HFFc6 (cell line): ENCODE data around the gene CASD1. TPM values are rescaled to one million over a fixed set of nuclear protein-coding genes. Genes with fewer than 3 reads are reported as not detected.

Experiments used
- DNase-seq: peaks from one replicate; pipeline ENCODE4 v3.0.0-alpha.2; 2018
- H3K27ac Mint-ChIP-seq: 2 replicates; pipeline ENCODE4 v1.8.0; 2020; ENCODE audit warnings: mild to moderate bottlenecking, mixed read lengths
- H3K27me3 Mint-ChIP-seq: 2 replicates; pipeline ENCODE4 v1.8.0; 2021; ENCODE audit warnings: mild to moderate bottlenecking, moderate library complexity, mixed read lengths; ENCODE audit not compliant: insufficient read depth
- H3K36me3 Mint-ChIP-seq: 2 replicates; pipeline ENCODE4 v1.8.0; 2021; ENCODE audit warnings: low read depth, mixed read lengths
- H3K4me1 Mint-ChIP-seq: 2 replicates; pipeline ENCODE4 v1.8.0; 2020; ENCODE audit warnings: low read depth, mixed read lengths
- H3K4me3 Mint-ChIP-seq: 2 replicates; pipeline ENCODE4 v1.8.0; 2020; ENCODE audit warnings: mild to moderate bottlenecking, moderate library complexity, mixed read lengths
- H3K9me3 Mint-ChIP-seq: 2 replicates; pipeline ENCODE4 v1.8.0; 2020; ENCODE audit warnings: mild to moderate bottlenecking, mixed read lengths
- CTCF ChIP-seq: fragments of 200-600 bp; sonication (generic); IDR thresholded peaks from 2 replicates; pipeline ENCODE4 v1.5.0; 2021; ENCODE audit warnings: antibody characterized with exemption, mild to moderate bottlenecking
- total RNA-seq, 6 experiments: library from RNA; stranded (reverse); fragmentation: NEBNext Ultra II Directional; extraction: Animal tissue kit (Norgen Biotek cat#: 25700); gene quantifications; 2 replicates in 1 of 6; 3 replicates in 5 of 6; pipeline ENCODE4 v1.2.3, GENCODE V29; 2021

Gene CASD1
- total RNA-seq, 6 experiments from 2014 or later = 6.6 to 8.1 (median 7.1) TPM

- no peak overlapping the region for H3K27ac Mint-ChIP-seq
- H3K4me3 Mint-ChIP-seq = no peak overlapping the region
- H3K36me3 Mint-ChIP-seq = no peaks in the 10 kb centered on the region
Measured at GRCh38 chr7:94513565-94513860, 3.9 kb downstream of the CASD1 start.

GRCh38 chr7:94514140-94514889 lies 4.7 kb downstream of the CASD1 start:
- TF ChIP-seq CTCF = no peak
- no peak overlapping the region for H3K4me3 Mint-ChIP-seq
- H3K27ac Mint-ChIP-seq = no peak overlapping the region
- peaks cover 26% of the 10 kb centered on the region for H3K4me1 Mint-ChIP-seq
- H3K27me3 Mint-ChIP-seq = peaks cover 2% of the 10 kb centered on the region
- no peaks in the 10 kb centered on the region for H3K9me3 Mint-ChIP-seq
- DNase-seq = no peak
- no peaks in the 10 kb centered on the region for H3K36me3 Mint-ChIP-seq

More at GRCh38 chr7:94513565-94513860, 3.9 kb downstream of the CASD1 start:
- DNase-seq = no peak
- Mint-ChIP-seq H3K27me3 (peaks cover 2% of the 10 kb centered on the region), H3K4me1 (peaks cover 28% of the 10 kb centered on the region), H3K9me3 (no peaks in the 10 kb centered on the region)
- TF ChIP-seq CTCF = no peak

- H3K9me3 Mint-ChIP-seq = no peaks in the 10 kb centered on the region
- no peak overlapping the region for H3K4me3 Mint-ChIP-seq
- DNase-seq = no peak
- H3K4me1 Mint-ChIP-seq = peaks cover 26% of the 10 kb centered on the region
- H3K36me3 Mint-ChIP-seq = no peaks in the 10 kb centered on the region
- H3K27ac Mint-ChIP-seq = no peak overlapping the region
- no peak for TF ChIP-seq CTCF
- H3K27me3 Mint-ChIP-seq = peaks cover 2% of the 10 kb centered on the region
Measured at GRCh38 chr7:94514917-94515316, 5.3 kb downstream of the CASD1 start.

- Mint-ChIP-seq H3K27me3 (no peaks in the 10 kb centered on the region), H3K4me3 (no peak overlapping the region), H3K36me3 (no peaks in the 10 kb centered on the region), H3K4me1 (peaks cover 7% of the 10 kb centered on the region; the same call in 1 of the 2 replicates), H3K9me3 (no peaks in the 10 kb centered on the region), H3K27ac (no peak overlapping the region)
- no peak for DNase-seq
- no peak for TF ChIP-seq CTCF
Measured at GRCh38 chr7:94525923-94526322, 16.3 kb downstream of the CASD1 start.

GRCh38 chr7:94529516-94529915 lies 19.9 kb downstream of the CASD1 start:
- DNase-seq = peak; percentile 58
- no peak for TF ChIP-seq CTCF
- Mint-ChIP-seq H3K4me3 (no peak overlapping the region), H3K27ac (no peak overlapping the region), H3K27me3 (no peaks in the 10 kb centered on the region), H3K4me1 (no peaks in the 10 kb centered on the region), H3K36me3 (no peaks in the 10 kb centered on the region), H3K9me3 (no peaks in the 10 kb centered on the region)
